HepG2 (cell line): ENCODE data around the gene FABP1. TPM values are rescaled to one million over a fixed set of nuclear protein-coding genes. Genes with fewer than 3 reads are reported as not detected.

Experiments used
- ATF5 ChIP-seq: sonication (generic); formaldehyde crosslinking; IDR thresholded peaks from 2 replicates; pipeline ENCODE4 v1.4.0; 2020; ENCODE audit warnings: mild to moderate bottlenecking, low read depth, missing genetic modification reagents
- CBX5 ChIP-seq: sonication (generic); formaldehyde crosslinking; IDR thresholded peaks from 2 replicates; pipeline ENCODE4 v1.4.0; 2020; ENCODE audit warnings: missing genetic modification reagents, borderline replicate concordance
- DNMT1 ChIP-seq: sonication (generic); formaldehyde crosslinking; IDR thresholded peaks from 2 replicates; pipeline ENCODE4 v1.5.1; 2020; ENCODE audit warnings: mild to moderate bottlenecking, missing genetic modification reagents
- EED ChIP-seq: sonication (generic); formaldehyde crosslinking; IDR thresholded peaks from 2 replicates; pipeline ENCODE4 v1.5.0; 2020; ENCODE audit warnings: mild to moderate bottlenecking, missing genetic modification reagents
- FOXA3 ChIP-seq: IDR thresholded peaks from 2 replicates; pipeline ENCODE4 v1.6.1; 2016; ENCODE audit warnings: missing genetic modification reagents, missing compliant biosample characterization
- FOXP4 ChIP-seq: sonication (generic); formaldehyde crosslinking; IDR thresholded peaks from 2 replicates; pipeline ENCODE4 v1.4.0; 2020; ENCODE audit warnings: missing genetic modification reagents
- GATAD1 ChIP-seq: IDR thresholded peaks from 2 replicates; pipeline ENCODE4 v1.6.1; 2016; ENCODE audit warnings: missing genetic modification reagents, missing compliant biosample characterization
- KDM1A ChIP-seq: IDR thresholded peaks from 2 replicates; pipeline ENCODE4 v1.6.1; 2016; ENCODE audit warnings: missing compliant biosample characterization
- KDM5A ChIP-seq: fragments of 200-600 bp; sonication (generic); IDR thresholded peaks from 2 replicates; pipeline ENCODE4 v1.7.0; 2018; ENCODE audit warnings: antibody characterized with exemption, mild to moderate bottlenecking, low read length, borderline replicate concordance
- KLF13 ChIP-seq: sonication (generic); formaldehyde crosslinking; IDR thresholded peaks from 2 replicates; pipeline ENCODE4 v1.4.0; 2020; ENCODE audit warnings: mild to moderate bottlenecking, missing genetic modification reagents
- MAF1 ChIP-seq: sonication (generic); formaldehyde crosslinking; IDR thresholded peaks from 2 replicates; pipeline ENCODE4 v1.5.0; 2020; ENCODE audit warnings: missing genetic modification reagents, borderline replicate concordance
- PATZ1 ChIP-seq: sonication (generic); formaldehyde crosslinking; IDR thresholded peaks from 2 replicates; pipeline ENCODE4 v1.4.0; 2020; ENCODE audit warnings: missing genetic modification reagents
- PBX3 ChIP-seq: sonication (generic); formaldehyde crosslinking; IDR thresholded peaks from 2 replicates; pipeline ENCODE4 v1.8.1; 2023; ENCODE audit warnings: missing genetic modification reagents, inconsistent platforms, borderline replicate concordance
- PLRG1 ChIP-seq: fragments of 450-650 bp; conservative IDR thresholded peaks from 2 replicates; pipeline ENCODE4 v1.6.1; 2016
- RELA ChIP-seq: sonication (generic); formaldehyde crosslinking; IDR thresholded peaks from 2 replicates; pipeline ENCODE4 v1.4.0; 2020; ENCODE audit warnings: missing genetic modification reagents
- SAFB2 ChIP-seq: sonication (generic); formaldehyde crosslinking; IDR thresholded peaks from 2 replicates; pipeline ENCODE4 v1.5.1; 2020; ENCODE audit warnings: missing genetic modification reagents, low read depth, mild to moderate bottlenecking, borderline replicate concordance
- TEAD3 ChIP-seq: optimal IDR thresholded peaks from 2 replicates; pipeline ENCODE3; 2016; ENCODE audit warnings: borderline replicate concordance
- THAP7 ChIP-seq: sonication (generic); formaldehyde crosslinking; IDR thresholded peaks from 2 replicates; pipeline ENCODE4 v1.8.1; 2023; ENCODE audit warnings: mild to moderate bottlenecking, missing genetic modification reagents
- YEATS4 ChIP-seq: sonication (generic); formaldehyde crosslinking; IDR thresholded peaks from 2 replicates; pipeline ENCODE4 v1.4.0; 2020; ENCODE audit warnings: missing genetic modification reagents, borderline replicate concordance
- ZIK1 ChIP-seq: sonication (generic); formaldehyde crosslinking; IDR thresholded peaks from 2 replicates; pipeline ENCODE4 v1.5.0; 2020; ENCODE audit warnings: mild to moderate bottlenecking, low read depth, missing genetic modification reagents, borderline replicate concordance
- ZNF362 ChIP-seq: sonication (generic); formaldehyde crosslinking; IDR thresholded peaks from 2 replicates; pipeline ENCODE4 v1.4.0; 2020; ENCODE audit warnings: missing genetic modification reagents, mild to moderate bottlenecking, borderline replicate concordance
- ZNF737 ChIP-seq: sonication (generic); formaldehyde crosslinking; IDR thresholded peaks from 2 replicates; pipeline ENCODE4 v1.5.0; 2020; ENCODE audit warnings: missing genetic modification reagents, mild to moderate bottlenecking, borderline replicate concordance
- ZNF775 ChIP-seq: sonication (generic); formaldehyde crosslinking; IDR thresholded peaks from 2 replicates; pipeline ENCODE4 v1.4.0; 2020; ENCODE audit warnings: missing genetic modification reagents, mild to moderate bottlenecking, moderate library complexity, borderline replicate concordance
- ZNF776 ChIP-seq: sonication (generic); formaldehyde crosslinking; IDR thresholded peaks from 2 replicates; pipeline ENCODE4 v1.4.0; 2020; ENCODE audit warnings: mild to moderate bottlenecking, missing genetic modification reagents
- polyA plus RNA-seq, 8 experiments: library from polyadenylated mRNA; depleted of rRNA in 3 of 8; stranded (reverse) in 7 of 8; unstranded in 1 of 8; fragments of >200 nt; fragmentation: Illumina TruSeq in 4 of 8; extraction: Trizol in 4 of 8; gene quantifications; 2 replicates each; pipeline versions ENCODE4 v1.2.1 to v1.2.3, GENCODE V29; 2011 to 2016; ENCODE audit warnings: low read depth in 4 of 8, missing spikeins in 1 of 8, mixed read lengths in 1 of 8; ENCODE audit not compliant: insufficient read depth in 1 of 8
- total RNA-seq, 5 experiments: library from RNA; depleted of rRNA; stranded (reverse); fragments of >200 nt; fragmentation: Illumina TruSeq; extraction: Trizol; gene quantifications; 2 replicates each; pipeline ENCODE4 v1.2.3, GENCODE V29; 2016; ENCODE audit warnings: low read depth in 1 of 5

Gene FABP1
- total and polyA plus RNA-seq, 2 of the 13 experiments (the other 11 are each of a cell fraction or from before 2014, with no cell fraction given): 644 to 1,608 TPM

- TF ChIP-seq PATZ1 (CRISPR knock-in tag): peak; percentile 52; the same call in 1 of the 2 replicates
- TF ChIP-seq TEAD3: peak; percentile 96
- no peak for TF ChIP-seq PLRG1
- TF ChIP-seq ZNF775 (CRISPR knock-in tag): no peak
- no peak for TF ChIP-seq ZNF776 (CRISPR knock-in tag)
- no peak; the same call in 1 of the 2 replicates for TF ChIP-seq ZNF362 (CRISPR knock-in tag)
- no peak for TF ChIP-seq ZIK1 (CRISPR knock-in tag)
- peak; percentile 55; the same call in 1 of the 2 replicates for TF ChIP-seq FOXA3
- TF ChIP-seq ATF5 (CRISPR knock-in tag): no peak
- TF ChIP-seq FOXP4: no peak
- TF ChIP-seq SAFB2 (CRISPR knock-in tag): no peak
- no peak for TF ChIP-seq YEATS4 (CRISPR knock-in tag)
- TF ChIP-seq GATAD1 (CRISPR knock-in tag): peak; percentile 45
- TF ChIP-seq MAF1 (CRISPR knock-in tag): no peak
- TF ChIP-seq KDM5A: no peak
- TF ChIP-seq CBX5 (CRISPR knock-in tag): no peak; the same call in 1 of the 2 replicates
- no peak for TF ChIP-seq KLF13
- 0 out of 2 replicates have a peak, but pooled peaks have one; percentile 47 for TF ChIP-seq THAP7 (CRISPR knock-in tag)
- no peak for TF ChIP-seq DNMT1 (CRISPR knock-in tag)
- no peak for TF ChIP-seq KDM1A
- no peak for TF ChIP-seq PBX3 (CRISPR knock-in tag)
- no peak for TF ChIP-seq ZNF737 (CRISPR knock-in tag)
- no peak for TF ChIP-seq EED (CRISPR knock-in tag)
- TF ChIP-seq RELA: no peak
These were observed 32.1 kb upstream of the FABP1 start (continued) for GRCh38 chr2:88159955-88160415.
